22Rv1 (cell line): Measurements from ENCODE around the gene LRP8.

ENCODE experiments used
- H3K27ac ChIP-seq: fragments of 450-650 bp; 2 replicates; pipeline ENCODE4 v1.5.1; 2017
- CTCF ChIP-seq: fragments of 450-650 bp; IDR thresholded peaks from 2 replicates; pipeline ENCODE4 v1.5.1; 2017; ENCODE audit warnings: mild to moderate bottlenecking
- ZFX ChIP-seq: fragments of 450-650 bp; IDR thresholded peaks from 2 replicates; pipeline ENCODE4 v1.6.1; 2017; ENCODE audit warnings: antibody characterized with exemption, borderline replicate concordance

Gene LRP8

GRCh38 chr1:53332186-53332564, 4.3 kb upstream of the LRP8 start:
- no peak overlapping the region for H3K27ac ChIP-seq
- TF ChIP-seq CTCF (no peak), ZFX (no peak)

- TF ChIP-seq ZFX = no peak
- TF ChIP-seq CTCF = no peak
- H3K27ac ChIP-seq = no peak overlapping the region
Measured at GRCh38 chr1:53331446-53332185, 3.7 kb upstream of the LRP8 start.

- no peak overlapping the region for H3K27ac ChIP-seq
- TF ChIP-seq CTCF (no peak), ZFX (no peak)
Measured at GRCh38 chr1:53330819-53331218, 2.9 kb upstream of the LRP8 start.

- TF ChIP-seq CTCF (no peak), ZFX (no peak)
- H3K27ac ChIP-seq = no peak overlapping the region
Measured at GRCh38 chr1:53328541-53329499, 950 bp upstream of the LRP8 start.

GRCh38 chr1:53327182-53327913, 522 bp downstream of the LRP8 start:
- TF ChIP-seq CTCF = no peak
- TF ChIP-seq ZFX = no peak
- peak overlapping the region; percentile 66 for H3K27ac ChIP-seq

- TF ChIP-seq ZFX = no peak
- H3K27ac ChIP-seq = peak overlapping the region; percentile 66
Measured at GRCh38 chr1:53326598-53327181, 1.2 kb downstream of the LRP8 start.

GRCh38 chr1:53326088-53326597, 1.7 kb downstream of the LRP8 start:
- TF ChIP-seq CTCF (no peak), ZFX (no peak)
- H3K27ac ChIP-seq = no peak overlapping the region; the same call in 1 of the 2 replicates
